Fibroblast of the aortic adventitia (primary cell): ENCODE results near the gene ANGEL1. TPM values are rescaled to one million over a fixed set of nuclear protein-coding genes. Genes with fewer than 3 reads are reported as not detected.

ENCODE experiments used
- DNase-seq: peaks from one replicate; pipeline ENCODE4 v3.0.0-alpha.2; 2010; ENCODE audit warnings: low read depth
- H3K4me3 ChIP-seq: 2 replicates; pipeline ENCODE4 v1.5.1; 2011; ENCODE audit warnings: low read depth, mild to moderate bottlenecking, control low read depth, low read length, moderate library complexity
- total RNA-seq: library from RNA; depleted of rRNA; stranded (reverse); fragments of >200 nt; gene quantifications from 2 replicates; pipeline ENCODE4 v1.2.3, GENCODE V29; 2012; ENCODE audit warnings: low replicate concordance
- TF ChIP-seq, protein P1 (sequence below): IDR thresholded peaks from 2 replicates; pipeline ENCODE4 v1.5.1; 2011; ENCODE audit warnings: mild to moderate bottlenecking, low read length, control low read depth, inconsistent platforms; ENCODE audit not compliant: insufficient read depth

ANGEL1 gene
- total RNA-seq, 1 donor = 5.8 TPM

DNA sequence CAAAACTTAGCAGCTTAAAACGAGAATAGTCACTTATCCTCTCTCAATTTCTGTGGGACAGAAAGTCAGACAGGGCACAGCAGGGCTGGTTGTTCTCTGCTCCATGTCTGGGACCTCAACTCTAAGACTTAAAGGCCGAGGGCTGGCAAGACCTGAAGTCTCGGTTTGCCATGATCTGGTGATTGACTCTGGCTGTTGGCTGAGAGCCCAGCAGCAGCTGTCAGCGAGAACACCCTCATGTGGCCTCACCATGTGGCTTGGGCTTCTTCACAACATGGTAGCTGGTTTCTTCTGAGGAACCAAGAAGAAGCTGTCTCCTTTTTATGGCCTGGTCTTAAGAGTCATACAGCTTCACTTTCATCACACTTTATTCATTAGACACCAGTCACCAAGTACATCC is 53.1 kb downstream of the ANGEL1 start:
- no peak for DNase-seq
- no peak overlapping the region for H3K4me3 ChIP-seq
- TF ChIP-seq, protein P1, sequence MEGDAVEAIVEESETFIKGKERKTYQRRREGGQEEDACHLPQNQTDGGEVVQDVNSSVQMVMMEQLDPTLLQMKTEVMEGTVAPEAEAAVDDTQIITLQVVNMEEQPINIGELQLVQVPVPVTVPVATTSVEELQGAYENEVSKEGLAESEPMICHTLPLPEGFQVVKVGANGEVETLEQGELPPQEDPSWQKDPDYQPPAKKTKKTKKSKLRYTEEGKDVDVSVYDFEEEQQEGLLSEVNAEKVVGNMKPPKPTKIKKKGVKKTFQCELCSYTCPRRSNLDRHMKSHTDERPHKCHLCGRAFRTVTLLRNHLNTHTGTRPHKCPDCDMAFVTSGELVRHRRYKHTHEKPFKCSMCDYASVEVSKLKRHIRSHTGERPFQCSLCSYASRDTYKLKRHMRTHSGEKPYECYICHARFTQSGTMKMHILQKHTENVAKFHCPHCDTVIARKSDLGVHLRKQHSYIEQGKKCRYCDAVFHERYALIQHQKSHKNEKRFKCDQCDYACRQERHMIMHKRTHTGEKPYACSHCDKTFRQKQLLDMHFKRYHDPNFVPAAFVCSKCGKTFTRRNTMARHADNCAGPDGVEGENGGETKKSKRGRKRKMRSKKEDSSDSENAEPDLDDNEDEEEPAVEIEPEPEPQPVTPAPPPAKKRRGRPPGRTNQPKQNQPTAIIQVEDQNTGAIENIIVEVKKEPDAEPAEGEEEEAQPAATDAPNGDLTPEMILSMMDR = no peak

DNA sequence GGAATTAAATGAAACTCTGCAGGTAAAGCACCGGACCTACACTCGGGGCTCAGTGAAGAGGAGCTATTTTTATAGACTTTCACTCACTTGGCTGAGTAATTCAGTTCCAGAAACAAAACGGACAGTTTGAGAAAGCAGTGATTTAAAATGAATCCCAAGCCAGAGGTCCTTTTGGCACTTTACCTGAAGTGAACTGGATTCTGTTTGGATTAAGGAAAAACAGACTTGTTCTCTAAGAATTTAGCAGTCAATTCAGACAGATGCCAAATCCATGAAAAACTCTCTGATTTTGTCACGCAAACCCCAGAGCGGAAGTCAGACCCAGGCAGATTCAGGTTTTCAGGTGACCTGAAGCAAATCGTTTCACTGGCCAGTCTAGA is 56.3 kb downstream of the ANGEL1 start:
- no peak overlapping the region for H3K4me3 ChIP-seq
- no peak for DNase-seq
- TF ChIP-seq, protein P1 = no peak

DNA sequence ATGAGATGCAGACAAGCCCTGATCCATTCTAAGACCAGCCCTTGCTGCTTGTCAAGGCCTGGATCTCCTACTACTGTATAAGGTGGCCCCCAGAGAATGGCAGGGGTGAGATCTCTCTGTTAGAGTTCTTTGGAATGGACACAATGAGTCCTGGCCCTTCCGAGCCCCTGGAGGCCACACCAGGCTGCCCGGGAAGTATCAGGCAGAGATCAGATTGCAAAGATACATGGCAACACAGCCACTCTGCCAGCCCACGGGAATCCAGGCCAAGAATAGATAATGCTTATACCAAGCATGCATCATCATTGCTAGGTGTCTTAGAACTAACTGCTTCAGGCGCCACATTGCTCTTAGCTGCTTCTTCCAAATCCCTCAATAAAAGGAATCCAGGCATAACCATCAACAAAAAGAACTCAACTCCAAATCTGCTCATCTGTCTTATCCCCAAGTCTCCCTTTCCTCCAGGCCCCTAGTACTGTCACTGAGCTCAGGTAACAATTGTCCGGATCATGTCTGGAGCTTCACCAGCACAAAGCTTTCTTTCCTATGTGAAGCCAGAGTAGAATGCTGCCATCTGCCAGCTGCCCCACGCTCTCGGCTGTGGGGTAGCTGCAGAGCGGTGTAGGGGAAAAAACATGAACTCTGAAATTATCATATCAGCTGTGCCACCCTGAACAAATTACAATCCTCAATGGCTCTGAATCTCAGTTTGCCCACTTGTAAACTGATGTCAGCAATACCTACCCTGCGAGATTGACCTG is 56.9 kb downstream of the ANGEL1 start:
- H3K4me3 ChIP-seq = no peak overlapping the region
- TF ChIP-seq, protein P1 = no peak
- no peak for DNase-seq

DNA sequence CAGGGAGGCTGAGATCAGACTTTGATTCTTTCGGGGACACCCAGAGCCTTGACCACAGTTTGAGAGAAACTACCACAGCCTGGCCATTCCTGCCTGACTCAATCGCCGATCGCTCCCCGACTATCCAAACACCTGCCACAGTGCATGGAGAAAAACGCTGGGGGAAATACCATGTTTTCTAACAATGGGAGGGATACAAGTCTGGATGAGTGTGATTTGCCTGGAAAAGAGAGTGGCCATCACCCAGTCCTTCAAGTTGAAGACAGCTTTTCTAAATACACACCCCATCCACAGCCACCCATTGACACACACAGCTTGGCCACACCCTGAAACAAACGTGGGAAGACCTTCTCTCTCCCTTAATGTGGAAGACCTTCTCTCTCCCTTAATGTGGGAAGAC is 58.1 kb downstream of the ANGEL1 start:
- DNase-seq = no peak
- TF ChIP-seq, protein P1 = no peak

DNA sequence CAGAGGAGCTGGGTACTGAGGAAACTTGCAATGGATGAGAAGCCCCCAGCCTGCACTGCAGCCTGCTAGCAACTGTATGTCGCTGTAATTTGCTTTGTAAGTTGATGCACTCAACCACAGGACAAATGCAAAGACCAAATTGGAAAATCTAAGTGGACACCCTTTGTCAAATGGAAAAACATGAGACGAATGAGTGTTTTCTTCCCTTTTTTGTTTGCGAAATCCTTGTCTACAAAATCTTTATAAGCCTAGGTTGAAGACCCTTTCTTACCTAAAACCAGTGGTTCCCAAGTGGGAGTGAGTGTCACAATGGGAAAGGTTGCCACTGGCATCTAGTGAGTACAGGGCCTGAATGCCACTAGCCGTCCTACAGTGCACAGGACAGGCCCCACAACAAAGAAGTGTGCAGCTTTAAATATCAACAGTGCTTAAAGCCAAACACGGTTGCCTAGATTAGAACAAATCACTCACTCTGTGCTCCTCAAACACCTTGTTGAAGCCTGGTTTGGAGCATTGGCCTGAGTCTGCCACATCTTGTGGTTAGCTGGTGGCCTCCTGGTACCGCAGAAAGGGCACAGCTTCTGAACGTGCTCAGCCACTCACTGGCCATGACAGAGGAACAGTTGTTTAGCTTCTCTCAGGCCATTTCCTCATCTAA is 59.0 kb downstream of the ANGEL1 start:
- no peak overlapping the region for H3K4me3 ChIP-seq
- TF ChIP-seq, protein P1 = no peak
- DNase-seq = no peak

More for the DNA sequence above, 58.1 kb downstream of the ANGEL1 start:
- H3K4me3 ChIP-seq = no peak overlapping the region

DNA sequence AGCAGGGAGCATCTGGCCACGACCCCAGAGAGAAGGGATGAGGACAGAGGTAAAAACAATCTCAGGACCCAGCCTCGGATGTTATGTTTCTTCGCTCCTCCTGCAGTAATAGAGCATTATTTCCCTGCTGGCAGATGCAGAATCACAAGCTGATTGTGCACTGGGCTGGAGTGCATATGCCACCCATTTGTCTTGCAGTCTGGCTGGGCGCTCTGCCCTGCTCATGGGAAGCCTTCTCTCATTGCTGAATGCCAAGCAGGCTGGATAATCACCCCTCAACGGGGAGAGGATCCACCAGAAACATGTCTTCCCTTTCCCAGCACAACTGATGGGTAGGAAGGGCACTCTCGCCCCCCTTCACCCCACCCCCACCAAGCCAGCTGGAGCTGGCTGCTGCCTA is 59.9 kb downstream of the ANGEL1 start:
- DNase-seq = no peak
- H3K4me3 ChIP-seq = no peak overlapping the region
- TF ChIP-seq, protein P1 = no peak
